IMR-90 (cell line): Measurements from ENCODE around the gene SNRPB2. TPM values are rescaled to one million over a fixed set of nuclear protein-coding genes. Genes with fewer than 3 reads are reported as not detected.

ENCODE experiments used
- ATAC-seq: fragments of 200-7000 bp; cut with Tn5 transposase; 2 replicates; pipeline ENCODE4 v1.9.1; 2020; ENCODE audit warnings: low read depth, mild to moderate bottlenecking, moderate library complexity
- BruUV-seq: library from RNA; stranded (reverse); fragments of 400-500 nt; replicated peaks from 2 replicates; lab custom pipeline; 2021; lab: Mats Ljungman, UMichigan
- CTCF ChIA-PET: fragments of 300-600 bp; formaldehyde crosslinking; extraction: SDS; loops from one replicate; lab custom pipeline; 2021; ENCODE audit warnings: antibody characterized with exemption; lab: Yijun Ruan, JAX
- POLR2A ChIA-PET: fragments of 300-600 bp; sonication (Branson Sonifier 250); formaldehyde crosslinking; loops from one replicate; lab custom pipeline; 2022; ENCODE audit warnings: antibody characterized with exemption; ENCODE audit not compliant: unreplicated experiment; lab: Charles Lee
- DNase-seq: peaks from one replicate; pipeline ENCODE4 v3.0.0; 2013
- H2AFZ ChIP-seq: replicated peaks from 2 replicates; pipeline ENCODE3; 2013; ENCODE audit warnings: low read length, mild to moderate bottlenecking; ENCODE audit not compliant: poor library complexity
- H2AK5ac ChIP-seq: 2 replicates; pipeline ENCODE4 v1.6.1; 2013; ENCODE audit warnings: low read depth, low read length, inconsistent platforms
- H2AK9ac ChIP-seq: replicated peaks from 2 replicates; pipeline ENCODE3; 2013; ENCODE audit warnings: mild to moderate bottlenecking, low read depth, low read length, moderate library complexity; ENCODE audit not compliant: poor library complexity
- H2BK120ac ChIP-seq: 2 replicates; pipeline ENCODE4 v1.6.1; 2013; ENCODE audit warnings: low read depth, low read length, inconsistent platforms
- H2BK15ac ChIP-seq: 3 replicates; pipeline ENCODE4 v1.6.1; 2013; ENCODE audit warnings: low read depth, low read length, inconsistent platforms
- H2BK20ac ChIP-seq: 2 replicates; pipeline ENCODE4 v1.6.1; 2013; ENCODE audit warnings: low read depth, mild to moderate bottlenecking, inconsistent platforms, low read length, moderate library complexity
- H2BK5ac ChIP-seq: 2 replicates; pipeline ENCODE4 v1.6.1; 2013; ENCODE audit warnings: mild to moderate bottlenecking, low read depth, low read length, inconsistent platforms; ENCODE audit not compliant: poor library complexity, severe bottlenecking
- H3K14ac ChIP-seq: replicated peaks from 2 replicates; pipeline ENCODE4 v1.6.1; 2013; ENCODE audit warnings: low read depth, low read length, inconsistent platforms
- H3K18ac ChIP-seq: 2 replicates; pipeline ENCODE4 v1.6.1; 2013; ENCODE audit warnings: low read depth, low read length, control low read depth
- H3K23ac ChIP-seq: 2 replicates; pipeline ENCODE4 v1.6.1; 2013; ENCODE audit warnings: low read depth, low read length, inconsistent platforms
- H3K27ac ChIP-seq: 2 replicates; pipeline ENCODE4 v1.5.1; 2013; ENCODE audit warnings: mild to moderate bottlenecking, control low read depth, low read length; ENCODE audit not compliant: insufficient read depth
- H3K27me3 ChIP-seq: 2 replicates; pipeline ENCODE4 v1.6.1; 2013; ENCODE audit warnings: low read length; ENCODE audit not compliant: control insufficient read depth, insufficient read depth
- H3K36me3 ChIP-seq: 2 replicates; pipeline ENCODE4 v1.6.1; 2013; ENCODE audit warnings: low read length, mixed read lengths; ENCODE audit not compliant: control insufficient read depth, insufficient read depth
- H3K4ac ChIP-seq: 2 replicates; pipeline ENCODE4 v1.6.1; 2013; ENCODE audit warnings: low read depth, low read length, inconsistent platforms
- H3K4me1 ChIP-seq: 2 replicates; pipeline ENCODE4 v1.6.1; 2013; ENCODE audit warnings: low read length, mixed read lengths; ENCODE audit not compliant: control insufficient read depth, insufficient read depth
- H3K4me2 ChIP-seq: 2 replicates; pipeline ENCODE4 v1.6.1; 2013; ENCODE audit warnings: low read depth, mild to moderate bottlenecking, control low read depth, low read length, moderate library complexity
- H3K4me3 ChIP-seq: 2 replicates; pipeline ENCODE4 v1.5.1; 2013; ENCODE audit warnings: low read depth, mild to moderate bottlenecking, control low read depth, low read length, moderate library complexity; ENCODE audit not compliant: insufficient read depth
- H3K56ac ChIP-seq: 2 replicates; pipeline ENCODE4 v1.6.1; 2013; ENCODE audit warnings: low read length, inconsistent platforms; ENCODE audit not compliant: insufficient read depth; ENCODE audit errors: extremely low read depth
- H3K79me1 ChIP-seq, 2 experiments: 2 replicates each; pipeline ENCODE4 v1.6.1; 2013; ENCODE audit warnings: low read length in 2 of 2, inconsistent platforms in 1 of 2, low read depth in 1 of 2
- H3K9ac ChIP-seq: 2 replicates; pipeline ENCODE4 v1.6.1; 2013; ENCODE audit warnings: low read depth, low read length, control low read depth
- H3K9me1 ChIP-seq: 2 replicates; pipeline ENCODE4 v1.6.1; 2013; ENCODE audit warnings: low read length, inconsistent platforms; ENCODE audit not compliant: insufficient read depth
- H3K9me3 ChIP-seq: 2 replicates; pipeline ENCODE4 v1.6.1; 2013; ENCODE audit warnings: low read length; ENCODE audit not compliant: control insufficient read depth, insufficient read depth
- H4K20me1 ChIP-seq: 2 replicates; pipeline ENCODE4 v1.6.1; 2013; ENCODE audit warnings: low read length, inconsistent platforms; ENCODE audit not compliant: insufficient read depth
- H4K5ac ChIP-seq: 2 replicates; pipeline ENCODE4 v1.6.1; 2013; ENCODE audit warnings: mild to moderate bottlenecking, low read depth, low read length, control low read depth
- H4K8ac ChIP-seq, 2 experiments: 2 replicates each; pipeline ENCODE4 v1.6.1; 2013; ENCODE audit warnings: low read depth in 2 of 2, low read length in 2 of 2, control low read depth in 1 of 2, inconsistent platforms in 1 of 2
- H4K91ac ChIP-seq: 2 replicates; pipeline ENCODE4 v1.6.1; 2013; ENCODE audit warnings: low read depth, low read length, inconsistent platforms; ENCODE audit not compliant: insufficient read depth
- CEBPB ChIP-seq: IDR thresholded peaks from 2 replicates; pipeline ENCODE4 v1.6.1; 2012; ENCODE audit warnings: low read depth, low read length, improper control_type of control experiment
- FOS ChIP-seq: fragments of 150-350 bp; IDR thresholded peaks from 2 replicates; pipeline ENCODE4 v1.6.1; 2016; ENCODE audit warnings: low read depth, low read length
- MAFK ChIP-seq: IDR thresholded peaks from 2 replicates; pipeline ENCODE4 v1.6.1; 2012; ENCODE audit warnings: low read depth, low read length, improper control_type of control experiment
- MXI1 ChIP-seq: IDR thresholded peaks from 2 replicates; pipeline ENCODE4 v1.6.1; 2012; ENCODE audit warnings: low read depth, mild to moderate bottlenecking, low read length, moderate library complexity, borderline replicate concordance
- NFE2L2 ChIP-seq: fragments of 150-350 bp; IDR thresholded peaks from 2 replicates; pipeline ENCODE4 v1.6.1; 2016; ENCODE audit warnings: low read depth, mild to moderate bottlenecking, low read length
- RAD21 ChIP-seq: IDR thresholded peaks from 2 replicates; pipeline ENCODE4 v1.6.1; 2012; ENCODE audit warnings: low read length, improper control_type of control experiment
- SMC3 ChIP-seq: fragments of 150-350 bp; IDR thresholded peaks from 2 replicates; pipeline ENCODE4 v1.6.1; 2016; ENCODE audit warnings: low read depth, mild to moderate bottlenecking, antibody characterized with exemption, low read length, moderate library complexity
- USF2 ChIP-seq: fragments of 150-350 bp; IDR thresholded peaks from 2 replicates; pipeline ENCODE4 v1.6.1; 2017; ENCODE audit warnings: mild to moderate bottlenecking, antibody characterized with exemption, low read length, low read depth
- dilution Hi-C: fragments of 300-500 bp; cut with HindIII; formaldehyde crosslinking; loops from one replicate; pipeline ENCODE4 v1.14.3; 2018; ENCODE audit warnings: low sequenced_read_pairs; ENCODE audit not compliant: unreplicated experiment
- in situ Hi-C: fragments of 300-500 bp; cut with MboI; formaldehyde crosslinking; loops from 3 replicates; pipeline ENCODE4 v1.14.3; 2019; ENCODE audit warnings: low sequenced_read_pairs, inconsistent platforms, mixed read lengths
- intact Hi-C: fragments of 100-400 bp; cut with micrococcal nuclease; formaldehyde crosslinking; loops from 2 replicates; pipeline ENCODE4 v1.10.0; 2022
- polyA plus RNA-seq, 3 experiments: library from polyadenylated mRNA; depleted of rRNA; stranded (reverse); fragments of >200 nt; gene quantifications; 2 replicates each; pipeline ENCODE4 v1.2.3, GENCODE V29; 2012; ENCODE audit warnings: low replicate concordance in 1 of 3
- total RNA-seq: library from RNA; depleted of rRNA; stranded (reverse); fragments of >200 nt; gene quantifications from 2 replicates; pipeline ENCODE4 v1.2.3, GENCODE V29; 2012

SNRPB2 gene
- total and polyA plus RNA-seq, 2 of the 4 experiments (the other 2 are of a cell fraction), result 27.1 to 65.6 TPM

DNA sequence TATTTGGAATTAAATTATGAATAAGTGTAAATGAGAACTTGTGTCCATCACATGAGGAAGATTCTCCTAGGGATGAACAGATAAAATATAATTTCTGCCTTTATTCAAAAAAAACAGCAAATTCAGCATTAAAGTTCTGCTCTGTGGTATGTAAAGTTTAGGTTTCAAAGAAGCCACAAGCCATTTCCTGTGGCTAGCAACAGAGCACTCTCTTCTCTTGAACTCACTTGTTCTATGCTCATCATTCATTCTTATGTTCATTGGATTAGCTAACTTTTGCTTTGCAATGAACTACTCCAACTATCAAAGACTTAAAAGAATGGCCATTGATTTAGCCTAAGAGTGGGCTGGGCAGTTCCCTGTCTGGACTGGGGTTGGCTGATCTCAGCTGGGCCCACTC is 20.8 kb upstream of the SNRPB2 start:
- intact Hi-C loops, result no loop called here
- Histone ChIP-seq H3K18ac (no peak overlapping the region), H3K36me3 (no peaks in the 10 kb centered on the region), H3K79me1 (no peaks in the 10 kb centered on the region), H2BK5ac (no peak overlapping the region), H3K56ac (no peak overlapping the region), H2AK5ac (no peak overlapping the region), H3K23ac (no peak overlapping the region), H3K4ac (no peak overlapping the region), H2BK20ac (no peak overlapping the region), H3K4me2 (no peak overlapping the region), H4K20me1 (no peaks in the 10 kb centered on the region), H3K14ac (no peak overlapping the region), H3K9me3 (no peaks in the 10 kb centered on the region), H3K9me1 (no peaks in the 10 kb centered on the region), H2AK9ac (no peak overlapping the region), H2AFZ (no peak overlapping the region), H3K27ac (no peak overlapping the region), H3K9ac (no peak overlapping the region), H4K8ac (no peak overlapping the region), H3K4me1 (no peaks in the 10 kb centered on the region), H4K5ac (no peak overlapping the region), H2BK15ac (no peak overlapping the region), H4K91ac (no peak overlapping the region), H2BK120ac (no peak overlapping the region), H3K27me3 (no peaks in the 10 kb centered on the region; the same call in none of the 2 replicates), H3K4me3 (no peak overlapping the region)
- ATAC-seq, result no peak
- DNase-seq, result no peak
- dilution Hi-C loops, result no loop called here
- POLR2A ChIA-PET, result no interaction called here
- TF ChIP-seq CEBPB, result no peak
- TF ChIP-seq SMC3, result no peak
- no peak for TF ChIP-seq NFE2L2
- no peak for TF ChIP-seq FOS
- TF ChIP-seq RAD21, result no peak
- peak; percentile 35; the same call in 1 of the 2 replicates for TF ChIP-seq MAFK
- no peak for TF ChIP-seq USF2
- TF ChIP-seq MXI1, result no peak
- in situ Hi-C loops, result no loop called here
- BruUV-seq, result no TSS peak
- CTCF ChIA-PET, result no interaction called here
